ENCODE measurements around the gene TRPM3. TPM values are rescaled to one million over a fixed set of nuclear protein-coding genes. Genes with fewer than 3 reads are reported as not detected.

TRPM3 gene
- total RNA-seq, 3 donors from 2014 or later (not counting 1 experiment from before 2014, with no cell fraction given): not detected

- no peak overlapping the region for H3K27ac ChIP-seq (ENCODE audit: low read length)
- Mint-ChIP-seq H3K9me3 (no peaks in the 10 kb centered on the region), H3K27ac (no peak overlapping the region), H3K27me3 (ENCODE audit: low read depth in 2 of 2) (peaks cover 6 to 11% of the 10 kb centered on the region in 2 donors), H3K4me3 (no peak overlapping the region), H3K36me3 (no peaks in the 10 kb centered on the region), H3K4me1 (no peaks in the 10 kb centered on the region)
- H3K27me3 ChIP-seq (ENCODE audit: control insufficient read depth, insufficient read depth, low read length): no peaks in the 10 kb centered on the region
- no peaks in the 10 kb centered on the region for H3K9me3 ChIP-seq (ENCODE audit: control insufficient read depth, insufficient read depth, low read length)
- no peak for ATAC-seq
- intact Hi-C loops (cut with micrococcal nuclease): loop anchor here (5.0 to 10.0 kb wide), 2 partner anchors 361 to 603 kb away; no protein-coding TSS in a partner anchor
- 70% methylated on average over 1 of the region's 1 CpG for WGBS (ENCODE audit: insufficient coverage)
- TF ChIP-seq CTCF (IDR thresholded peaks at IDR 0.05): no peak
- no peak overlapping the region for H3K4me3 ChIP-seq (ENCODE audit: low read length)
- no peaks in the 10 kb centered on the region for H3K4me1 ChIP-seq (ENCODE audit: control insufficient read depth, insufficient read depth, low read length)
- DNase-seq: no peak
- H3K36me3 ChIP-seq (ENCODE audit: control insufficient read depth, insufficient read depth, low read length): no peaks in the 10 kb centered on the region
These were observed 479.8 kb downstream of the TRPM3 start for GRCh38 chr9:70641631-70642030.

- Histone ChIP-seq H3K9me3 (ENCODE audit: control insufficient read depth, insufficient read depth, low read length) (no peaks in the 10 kb centered on the region), H3K36me3 (ENCODE audit: control insufficient read depth, insufficient read depth, low read length) (no peaks in the 10 kb centered on the region), H3K27me3 (ENCODE audit: control insufficient read depth, insufficient read depth, low read length) (no peaks in the 10 kb centered on the region), H3K27ac (ENCODE audit: low read length) (no peak overlapping the region), H3K4me1 (ENCODE audit: control insufficient read depth, insufficient read depth, low read length) (no peaks in the 10 kb centered on the region), H3K4me3 (ENCODE audit: low read length) (no peak overlapping the region)
- H3K36me3 Mint-ChIP-seq: no peaks in the 10 kb centered on the region
- TF ChIP-seq CTCF (IDR thresholded peaks at IDR 0.05): no peak
- ATAC-seq: no peak
- H3K27ac Mint-ChIP-seq: no peak overlapping the region
- no peaks in the 10 kb centered on the region for H3K9me3 Mint-ChIP-seq
- no peak for DNase-seq
- H3K27me3 Mint-ChIP-seq (ENCODE audit: low read depth in 2 of 2): peaks cover 6 to 11% of the 10 kb centered on the region in 2 donors
- no peaks in the 10 kb centered on the region for H3K4me1 Mint-ChIP-seq
- H3K4me3 Mint-ChIP-seq: no peak overlapping the region
- intact Hi-C loops (cut with micrococcal nuclease): loop anchor here (5.0 to 10.0 kb wide), 2 partner anchors 361 to 604 kb away; no protein-coding TSS in a partner anchor
- 89% methylated on average over 4 of the region's 4 CpGs for WGBS (ENCODE audit: insufficient coverage)
These were observed 480.4 kb downstream of the TRPM3 start for GRCh38 chr9:70641031-70641430.

- ATAC-seq (peak in 1 of 3 donors; percentile 40), DNase-seq (peak in 1 of 2 donors; percentile 42)
- intact Hi-C loops (cut with micrococcal nuclease): loop anchor here (5.0 to 10.0 kb wide), 2 partner anchors 362 to 605 kb away; no protein-coding TSS in a partner anchor
- no peak overlapping the region for H3K27ac Mint-ChIP-seq
- Histone ChIP-seq H3K27me3 (ENCODE audit: control insufficient read depth, insufficient read depth, low read length) (no peaks in the 10 kb centered on the region), H3K4me1 (ENCODE audit: control insufficient read depth, insufficient read depth, low read length) (no peaks in the 10 kb centered on the region), H3K36me3 (ENCODE audit: control insufficient read depth, insufficient read depth, low read length) (no peaks in the 10 kb centered on the region), H3K27ac (ENCODE audit: low read length) (no peak overlapping the region), H3K9me3 (ENCODE audit: control insufficient read depth, insufficient read depth, low read length) (no peaks in the 10 kb centered on the region), H3K4me3 (ENCODE audit: low read length) (no peak overlapping the region)
- WGBS (ENCODE audit: insufficient coverage): 64% methylated on average over 14 of the region's 15 CpGs
- peak; percentile 20 for TF ChIP-seq CTCF (IDR thresholded peaks at IDR 0.05)
- H3K27me3 Mint-ChIP-seq (ENCODE audit: low read depth in 2 of 2): peaks cover 3 to 10% of the 10 kb centered on the region in 2 donors
- H3K4me1 Mint-ChIP-seq: no peaks in the 10 kb centered on the region
- H3K9me3 Mint-ChIP-seq: no peaks in the 10 kb centered on the region
- no peaks in the 10 kb centered on the region for H3K36me3 Mint-ChIP-seq
- no peak overlapping the region for H3K4me3 Mint-ChIP-seq
These were observed 481.3 kb downstream of the TRPM3 start for GRCh38 chr9:70639853-70640814.
